ENCODE results near the gene CSE1L. TPM values are rescaled to one million over a fixed set of nuclear protein-coding genes. Genes with fewer than 3 reads are reported as not detected.
"Not testable (repeated sequence)": the region's sequence is repeated elsewhere in the genome, so short reads cannot be mapped to it uniquely, and the experiment has no call there.

CSE1L gene
- total RNA-seq, 1 experiment from 2014 or later, result 158 TPM

GRCh38 chr20:49098136-49098535 lies 52.0 kb downstream of the CSE1L start (continued):
- no peak for TF ChIP-seq ZBTB33 (IDR thresholded peaks at IDR 0.05; ENCODE audit: extremely low read depth, insufficient replicate concordance, low read length)
- no peak for TF ChIP-seq EZH2phosphoT487 (IDR thresholded peaks at IDR 0.05; ENCODE audit: borderline replicate concordance)
- TF ChIP-seq SRF (IDR thresholded peaks at IDR 0.05; ENCODE audit: low read depth), result no peak
- TF ChIP-seq POLR2A (IDR thresholded peaks at IDR 0.05; ENCODE audit: borderline replicate concordance, extremely low read depth, insufficient read depth, insufficient read length), result no peak
- TF ChIP-seq TCF7L2 (IDR thresholded peaks at IDR 0.05; ENCODE audit: borderline replicate concordance, extremely low read depth, insufficient read depth, insufficient read length), result no peak

GRCh38 chr20:49099011-49099410 lies 52.9 kb downstream of the CSE1L start:
- no peaks in the 10 kb centered on the region for H3K27me3 ChIP-seq (ENCODE audit: insufficient read depth, low read length)
- H3K9me3 ChIP-seq (ENCODE audit: control insufficient read depth in 1 of 2, insufficient read depth in 1 of 2, low read depth in 1 of 2, low read length in 2 of 2), result no peaks in the 10 kb centered on the region
- peaks cover 26% of the 10 kb centered on the region; the same call in 1 of the 2 replicates for H4K20me1 ChIP-seq (ENCODE audit: insufficient read depth)
- POLR2A ChIA-PET, result interaction anchor here (0.6 kb wide), 1 partner anchor 107 kb away, joined by 4 read pairs; no protein-coding TSS in a partner anchor
- H2AFZ ChIP-seq (ENCODE audit: low read depth, low read length, poor library complexity, severe bottlenecking), result no peak overlapping the region
- BruUV-seq (replicated peaks), result no TSS peak
- H3K27ac ChIP-seq (ENCODE audit: low read depth, low read length), result no peak overlapping the region
- no peak overlapping the region for H3K9ac ChIP-seq (ENCODE audit: low read length)
- H3K9me2 ChIP-seq (ENCODE audit: insufficient read depth), result no peaks in the 10 kb centered on the region
- peaks cover 60% of the 10 kb centered on the region for H3K79me2 ChIP-seq (ENCODE audit: insufficient read depth, low read length)
- TF ChIP-seq FOSL1 (IDR thresholded peaks at IDR 0.05; ENCODE audit: low read depth) (no peak), RAD21 (IDR thresholded peaks at IDR 0.05; ENCODE audit: low read depth) (no peak), SRF (IDR thresholded peaks at IDR 0.05; ENCODE audit: low read depth) (no peak), POLR2AphosphoS5 (IDR thresholded peaks at IDR 0.05; ENCODE audit: low read depth, low read length) (no peak), CBX3 (IDR thresholded peaks at IDR 0.05; ENCODE audit: low read depth) (no peak), SIN3A (IDR thresholded peaks at IDR 0.05; ENCODE audit: low read depth) (no peak), ELF1 (IDR thresholded peaks at IDR 0.05; ENCODE audit: borderline replicate concordance, low read depth) (no peak), ZNF274 (IDR thresholded peaks at IDR 0.05; ENCODE audit: low read depth, low read length) (no peak), EGR1 (IDR thresholded peaks at IDR 0.05; ENCODE audit: low read depth) (no peak), EZH2phosphoT487 (IDR thresholded peaks at IDR 0.05; ENCODE audit: borderline replicate concordance) (no peak)
- CTCF ChIA-PET, result no interaction called here
- H3K4me3 ChIP-seq (replicated peaks in 1 of 2; ENCODE audit: low read depth in 1 of 2, low read length in 2 of 2), result no peak overlapping the region
- ATAC-seq (no peak), DNase-seq (ENCODE audit: low read depth, low spot score) (no peak)
- intact Hi-C loops (cut with micrococcal nuclease), result no loop called here
- RAD21 ChIA-PET (ENCODE audit: low non-redundant PET in 1 of 2, low total read pairs in 2 of 2, uncharacterized antibody in 2 of 2, unreplicated experiment in 2 of 2), result no interaction called here
- no peak overlapping the region for H3K4me2 ChIP-seq (ENCODE audit: low read length)
- H3K36me3 ChIP-seq (ENCODE audit: control insufficient read depth in 1 of 2, insufficient read depth in 2 of 2, low read length in 2 of 2), result peaks cover 59 to 68% of the 10 kb centered on the region in 2 experiments
- no peaks in the 10 kb centered on the region for H3K4me1 ChIP-seq (ENCODE audit: control insufficient read depth in 1 of 2, insufficient read depth in 2 of 2, low read length in 2 of 2)

GRCh38 chr20:49100292-49100691 lies 54.2 kb downstream of the CSE1L start:
- H3K4me2 ChIP-seq (ENCODE audit: low read length); H3K27me3 ChIP-seq (ENCODE audit: insufficient read depth, low read length); CTCF ChIA-PET; H3K9me3 ChIP-seq (ENCODE audit: control insufficient read depth in 1 of 2, insufficient read depth in 1 of 2, low read depth in 1 of 2, low read length in 2 of 2); ATAC-seq; H3K9ac ChIP-seq (ENCODE audit: low read length); H3K27ac ChIP-seq (ENCODE audit: low read depth, low read length); POLR2A ChIA-PET; BruUV-seq (replicated peaks); H3K4me3 ChIP-seq (replicated peaks in 1 of 2; ENCODE audit: low read depth in 1 of 2, low read length in 2 of 2); DNase-seq (ENCODE audit: low read depth, low spot score); H3K9me2 ChIP-seq (ENCODE audit: insufficient read depth); H3K4me1 ChIP-seq (ENCODE audit: control insufficient read depth in 1 of 2, insufficient read depth in 2 of 2, low read length in 2 of 2); H2AFZ ChIP-seq (ENCODE audit: low read depth, low read length, poor library complexity, severe bottlenecking); RAD21 ChIA-PET (ENCODE audit: low non-redundant PET in 1 of 2, low total read pairs in 2 of 2, uncharacterized antibody in 2 of 2, unreplicated experiment in 2 of 2); intact Hi-C loops (cut with micrococcal nuclease): not testable (repeated sequence)
- peaks cover 48 to 62% of the 10 kb centered on the region in 2 experiments for H3K36me3 ChIP-seq (ENCODE audit: control insufficient read depth in 1 of 2, insufficient read depth in 2 of 2, low read length in 2 of 2)
- peaks cover 47% of the 10 kb centered on the region for H3K79me2 ChIP-seq (ENCODE audit: insufficient read depth, low read length)
- peaks cover 26% of the 10 kb centered on the region; the same call in 1 of the 2 replicates for H4K20me1 ChIP-seq (ENCODE audit: insufficient read depth)
